Caco-2 (cell line): ENCODE measurements around the gene TMEM255B. TPM values are rescaled to one million over a fixed set of nuclear protein-coding genes. Genes with fewer than 3 reads are reported as not detected.

Experiments used
- BruUV-seq: library from RNA; stranded (reverse); fragments of 400-500 nt; replicated peaks from 2 replicates; lab custom pipeline; 2021; lab: Mats Ljungman, UMichigan
- CTCF ChIA-PET: fragments of 300-600 bp; sonication (Branson Sonifier 250); formaldehyde crosslinking; loops from one replicate; lab custom pipeline; 2022; ENCODE audit warnings: antibody characterized with exemption; lab: Charles Lee
- POLR2A ChIA-PET: fragments of 300-600 bp; sonication (Branson Sonifier 250); formaldehyde crosslinking; loops from one replicate; lab custom pipeline; 2022; ENCODE audit warnings: antibody characterized with exemption; lab: Charles Lee
- DNase-seq, 2 experiments: peaks; one replicate each; pipeline versions ENCODE4 v3.0.0 to v3.0.0-alpha.2; 2020 to 2022
- H3K27me3 ChIP-seq: replicated peaks from 2 replicates; pipeline ENCODE4 v1.6.0; 2011; ENCODE audit warnings: low read length; ENCODE audit not compliant: control insufficient read depth, insufficient read depth
- H3K36me3 ChIP-seq: 2 replicates; pipeline ENCODE4 v1.5.1; 2011; ENCODE audit warnings: low read length; ENCODE audit not compliant: control insufficient read depth, insufficient read depth
- H3K4me1 ChIP-seq: fragments of 250-450 bp; sonication (Bioruptor Pico); 2 replicates; pipeline ENCODE4 v1.5.1; 2020; ENCODE audit warnings: mild to moderate bottlenecking
- H3K4me3 ChIP-seq: 2 replicates; pipeline ENCODE4 v1.5.1; 2011; ENCODE audit warnings: low read depth, mild to moderate bottlenecking, control low read depth, low read length
- H3K9me3 ChIP-seq: fragments of 250-450 bp; sonication (Bioruptor Pico); 2 replicates; pipeline ENCODE4 v1.5.1; 2020; ENCODE audit warnings: mild to moderate bottlenecking, moderate library complexity
- H3K27ac Mint-ChIP-seq: one replicate; pipeline ENCODE4 v1.8.0; 2022; ENCODE audit warnings: mixed read lengths; ENCODE audit not compliant: unreplicated experiment
- H3K27me3 Mint-ChIP-seq: one replicate; pipeline ENCODE4 v1.8.0; 2022; ENCODE audit warnings: mixed read lengths; ENCODE audit not compliant: insufficient read depth, unreplicated experiment
- H3K36me3 Mint-ChIP-seq: one replicate; pipeline ENCODE4 v1.8.0; 2022; ENCODE audit warnings: mild to moderate bottlenecking, mixed read lengths; ENCODE audit not compliant: insufficient read depth, unreplicated experiment
- H3K4me1 Mint-ChIP-seq: one replicate; pipeline ENCODE4 v1.8.0; 2022; ENCODE audit warnings: low read depth, mixed read lengths; ENCODE audit not compliant: unreplicated experiment
- H3K4me3 Mint-ChIP-seq: one replicate; pipeline ENCODE4 v1.8.0; 2022; ENCODE audit warnings: mild to moderate bottlenecking, moderate library complexity, mixed read lengths; ENCODE audit not compliant: unreplicated experiment
- H3K9me3 Mint-ChIP-seq: one replicate; pipeline ENCODE4 v1.8.0; 2022; ENCODE audit warnings: mixed read lengths; ENCODE audit not compliant: unreplicated experiment
- intact Hi-C: fragments of 100-400 bp; cut with micrococcal nuclease; formaldehyde crosslinking; loops from one replicate; pipeline ENCODE4 v1.10.0; 2022; ENCODE audit not compliant: unreplicated experiment
- total RNA-seq: library from RNA; stranded (reverse); gene quantifications from 2 replicates; pipeline ENCODE4 v1.2.3, GENCODE V29; 2022
- TF ChIP-seq, protein P1 (sequence below), 2 experiments: fragments of 200-600 bp in 1 of 2; IDR thresholded peaks; 1 replicate in 1 of 2; 2 replicates in 1 of 2; pipeline versions ENCODE4 v1.5.1 to v1.8.0; 2011 to 2022; ENCODE audit warnings: antibody characterized with exemption in 1 of 2, control low read depth in 1 of 2, inconsistent platforms in 1 of 2, low read depth in 1 of 2, low read length in 1 of 2, mild to moderate bottlenecking in 1 of 2, moderate library complexity in 1 of 2; ENCODE audit not compliant: insufficient read depth in 1 of 2, severe bottlenecking in 1 of 2, unreplicated experiment in 1 of 2

Gene TMEM255B
- total RNA-seq, 1 experiment from 2014 or later, result 0.82 TPM

DNA sequence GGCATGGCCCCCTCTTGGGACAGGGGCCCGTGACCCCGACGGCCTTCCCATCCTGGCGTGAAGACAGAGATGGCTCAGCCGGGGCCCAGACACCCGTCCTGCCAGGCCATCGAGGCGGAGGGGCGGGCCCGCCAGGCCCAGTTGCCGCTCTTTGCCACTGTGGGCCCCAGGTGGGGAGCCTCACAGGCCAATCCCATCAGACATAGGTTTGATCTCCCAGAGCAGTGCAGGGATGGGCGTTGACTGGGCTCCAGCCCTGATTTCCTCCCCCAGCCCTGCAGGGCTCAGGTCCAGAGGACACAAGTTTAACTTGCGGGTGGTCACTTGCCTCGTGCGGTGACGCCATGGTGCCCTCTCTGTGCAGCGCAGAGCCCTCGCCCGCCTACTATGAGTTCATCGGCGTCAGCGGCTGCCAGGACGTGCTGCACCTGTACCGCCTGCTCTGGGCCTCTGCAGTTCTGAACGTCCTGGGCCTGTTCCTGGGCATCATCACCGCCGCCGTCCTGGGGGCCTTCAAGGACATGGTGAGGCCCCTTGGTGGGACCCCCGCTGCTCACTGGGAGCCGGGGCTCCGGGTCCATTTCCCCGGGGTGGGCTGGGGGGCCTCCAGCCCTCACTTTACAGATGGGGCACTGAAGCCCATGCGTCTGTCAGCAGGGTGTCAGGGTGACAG lies 42.4 kb downstream of the TMEM255B start:
- no peaks in the 10 kb centered on the region for H3K27me3 ChIP-seq
- Mint-ChIP-seq H3K4me1 (no peaks in the 10 kb centered on the region), H3K27me3 (no peaks in the 10 kb centered on the region), H3K4me3 (no peak overlapping the region), H3K27ac (no peak overlapping the region), H3K9me3 (no peaks in the 10 kb centered on the region), H3K36me3 (no peaks in the 10 kb centered on the region)
- H3K36me3 ChIP-seq, result no peaks in the 10 kb centered on the region
- no TSS peak for BruUV-seq
- POLR2A ChIA-PET, result no interaction called here
- no peak for DNase-seq
- CTCF ChIA-PET, result no interaction called here
- no peaks in the 10 kb centered on the region for H3K4me1 ChIP-seq
- TF ChIP-seq, protein P1, sequence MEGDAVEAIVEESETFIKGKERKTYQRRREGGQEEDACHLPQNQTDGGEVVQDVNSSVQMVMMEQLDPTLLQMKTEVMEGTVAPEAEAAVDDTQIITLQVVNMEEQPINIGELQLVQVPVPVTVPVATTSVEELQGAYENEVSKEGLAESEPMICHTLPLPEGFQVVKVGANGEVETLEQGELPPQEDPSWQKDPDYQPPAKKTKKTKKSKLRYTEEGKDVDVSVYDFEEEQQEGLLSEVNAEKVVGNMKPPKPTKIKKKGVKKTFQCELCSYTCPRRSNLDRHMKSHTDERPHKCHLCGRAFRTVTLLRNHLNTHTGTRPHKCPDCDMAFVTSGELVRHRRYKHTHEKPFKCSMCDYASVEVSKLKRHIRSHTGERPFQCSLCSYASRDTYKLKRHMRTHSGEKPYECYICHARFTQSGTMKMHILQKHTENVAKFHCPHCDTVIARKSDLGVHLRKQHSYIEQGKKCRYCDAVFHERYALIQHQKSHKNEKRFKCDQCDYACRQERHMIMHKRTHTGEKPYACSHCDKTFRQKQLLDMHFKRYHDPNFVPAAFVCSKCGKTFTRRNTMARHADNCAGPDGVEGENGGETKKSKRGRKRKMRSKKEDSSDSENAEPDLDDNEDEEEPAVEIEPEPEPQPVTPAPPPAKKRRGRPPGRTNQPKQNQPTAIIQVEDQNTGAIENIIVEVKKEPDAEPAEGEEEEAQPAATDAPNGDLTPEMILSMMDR (IDR thresholded peaks at IDR 0.05; ENCODE audit: insufficient read depth in 1 of 2, low read depth in 1 of 2, low read length in 1 of 2, severe bottlenecking in 1 of 2, unreplicated experiment in 1 of 2), result no peak
- no peaks in the 10 kb centered on the region for H3K9me3 ChIP-seq
- no peak overlapping the region for H3K4me3 ChIP-seq
- intact Hi-C loops, result no loop called here

- ChIA-PET POLR2A (no interaction called here), CTCF (no interaction called here)
- TF ChIP-seq, protein P1 (IDR thresholded peaks at IDR 0.05; ENCODE audit: insufficient read depth in 1 of 2, low read depth in 1 of 2, low read length in 1 of 2, severe bottlenecking in 1 of 2, unreplicated experiment in 1 of 2), result peak in 1 of 2 experiments; percentile 13
- peak in 1 of 2 experiments; percentile 39 for DNase-seq
- Mint-ChIP-seq H3K4me1 (no peaks in the 10 kb centered on the region), H3K27ac (no peak overlapping the region), H3K27me3 (no peaks in the 10 kb centered on the region), H3K4me3 (no peak overlapping the region), H3K9me3 (no peaks in the 10 kb centered on the region), H3K36me3 (no peaks in the 10 kb centered on the region)
- H3K4me1 ChIP-seq, result no peaks in the 10 kb centered on the region
- no TSS peak for BruUV-seq
- H3K4me3 ChIP-seq, result no peak overlapping the region
- no peaks in the 10 kb centered on the region for H3K9me3 ChIP-seq
- intact Hi-C loops, result no loop called here
- no peaks in the 10 kb centered on the region for H3K36me3 ChIP-seq
- no peaks in the 10 kb centered on the region for H3K27me3 ChIP-seq
These were observed 43.1 kb downstream of the TMEM255B start for GRCh38 chr13:113802090-113802531.

DNA sequence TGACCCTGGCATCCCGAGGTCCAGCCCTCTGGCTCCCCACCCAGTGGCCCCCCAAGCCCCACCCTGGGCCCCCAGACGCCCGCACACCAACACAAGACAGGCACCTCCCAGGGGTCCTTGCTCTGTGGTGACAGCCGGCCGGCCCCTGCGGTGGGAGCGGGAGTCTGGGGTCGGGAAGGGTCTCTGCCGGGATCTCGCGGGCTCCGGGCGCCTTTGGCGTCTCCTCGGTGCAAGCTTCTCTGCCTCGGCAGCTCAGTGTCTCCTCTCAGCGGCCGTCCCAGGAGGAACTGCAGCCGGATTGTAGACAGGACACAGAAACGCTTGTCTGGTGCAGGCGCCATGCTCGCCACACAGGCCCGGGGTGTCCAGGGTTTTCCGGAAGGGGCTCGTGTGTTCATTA lies 43.7 kb downstream of the TMEM255B start:
- Mint-ChIP-seq H3K27me3 (no peaks in the 10 kb centered on the region), H3K4me3 (no peak overlapping the region), H3K27ac (no peak overlapping the region), H3K36me3 (no peaks in the 10 kb centered on the region), H3K9me3 (no peaks in the 10 kb centered on the region), H3K4me1 (no peaks in the 10 kb centered on the region)
- no peak overlapping the region for H3K4me3 ChIP-seq
- ChIA-PET CTCF (no interaction called here), POLR2A (no interaction called here)
- TF ChIP-seq, protein P1 (IDR thresholded peaks at IDR 0.05; ENCODE audit: insufficient read depth in 1 of 2, low read depth in 1 of 2, low read length in 1 of 2, severe bottlenecking in 1 of 2, unreplicated experiment in 1 of 2), result no peak
- intact Hi-C loops, result no loop called here
- H3K9me3 ChIP-seq, result peaks cover under 1% of the 10 kb centered on the region
- H3K27me3 ChIP-seq, result no peaks in the 10 kb centered on the region
- no TSS peak for BruUV-seq
- no peak for DNase-seq
- no peaks in the 10 kb centered on the region for H3K36me3 ChIP-seq
- no peaks in the 10 kb centered on the region for H3K4me1 ChIP-seq
